ENCODE measurements around the gene PTPRD. TPM values are rescaled to one million over a fixed set of nuclear protein-coding genes. Genes with fewer than 3 reads are reported as not detected.

Gene PTPRD
- total and polyA plus RNA-seq, 2 of the 4 experiments (the other 2 are of a cell fraction) = 0.07 to 0.18 TPM

- no peak overlapping the region for H2BK5ac ChIP-seq (ENCODE audit: low read depth, low read length, poor library complexity, severe bottlenecking)
- H3K4ac ChIP-seq (ENCODE audit: low read depth, low read length) = no peak overlapping the region
- no peak overlapping the region for H2AFZ ChIP-seq (replicated peaks; ENCODE audit: low read length, poor library complexity)
- no CpG with 5 or more reads among the region's 3 CpGs for WGBS, 2 experiments (ENCODE audit: extremely low coverage in 2 of 2, insufficient read length in 1 of 2)
- no peak overlapping the region for H3K27ac ChIP-seq (ENCODE audit: insufficient read depth, low read length)
- H2BK120ac ChIP-seq (ENCODE audit: low read depth, low read length) = no peak overlapping the region
- H3K4me2 ChIP-seq (ENCODE audit: low read depth, low read length) = no peak overlapping the region
- ATAC-seq (ENCODE audit: low read depth) = no peak
- H3K36me3 ChIP-seq (ENCODE audit: control insufficient read depth, insufficient read depth, low read length) = no peaks in the 10 kb centered on the region
- ChIA-PET CTCF (no interaction called here), POLR2A (ENCODE audit: unreplicated experiment) (no interaction called here)
- intact Hi-C loops (cut with micrococcal nuclease) = no loop called here
- no peak overlapping the region for H2BK20ac ChIP-seq (ENCODE audit: low read depth, low read length)
- H4K20me1 ChIP-seq (ENCODE audit: insufficient read depth, low read length) = no peaks in the 10 kb centered on the region
- no peak overlapping the region for H2BK15ac ChIP-seq (ENCODE audit: low read depth, low read length)
- H4K5ac ChIP-seq (ENCODE audit: low read depth, low read length) = no peak overlapping the region
- H3K9me3 ChIP-seq (ENCODE audit: control insufficient read depth, insufficient read depth, low read length) = no peaks in the 10 kb centered on the region
- no peaks in the 10 kb centered on the region for H3K9me1 ChIP-seq (ENCODE audit: insufficient read depth, low read length)
- in situ Hi-C loops (cut with MboI; ENCODE audit: low sequenced_read_pairs) = no loop called here
- TF ChIP-seq POLR2A (IDR thresholded peaks at IDR 0.05; ENCODE audit: low read depth, low read length) (no peak), SMC3 (IDR thresholded peaks at IDR 0.05; ENCODE audit: low read depth, low read length) (no peak), CEBPB (IDR thresholded peaks at IDR 0.05; ENCODE audit: low read depth, low read length) (no peak), MXI1 (IDR thresholded peaks at IDR 0.05; ENCODE audit: borderline replicate concordance, low read depth, low read length) (no peak), MAZ (IDR thresholded peaks at IDR 0.05; ENCODE audit: borderline replicate concordance, low read depth, low read length) (no peak), NFE2L2 (IDR thresholded peaks at IDR 0.05; ENCODE audit: low read depth, low read length) (no peak), ELK1 (IDR thresholded peaks at IDR 0.05; ENCODE audit: borderline replicate concordance, low read depth, low read length) (no peak)
- no peak overlapping the region for H2AK5ac ChIP-seq (ENCODE audit: low read depth, low read length)
- no peak overlapping the region for H4K8ac ChIP-seq (ENCODE audit: low read depth in 2 of 2, low read length in 2 of 2)
- H3K23ac ChIP-seq (ENCODE audit: low read depth, low read length) = no peak overlapping the region
- BruUV-seq (replicated peaks) = no TSS peak
- DNase-seq = no peak
- H3K4me1 ChIP-seq (ENCODE audit: control insufficient read depth, insufficient read depth, low read length) = no peaks in the 10 kb centered on the region
- no peak overlapping the region for H3K4me3 ChIP-seq (ENCODE audit: insufficient read depth, low read depth, low read length)
- H3K14ac ChIP-seq (replicated peaks; ENCODE audit: low read depth, low read length) = no peak overlapping the region
- H3K79me1 ChIP-seq (ENCODE audit: low read depth in 1 of 2, low read length in 2 of 2) = no peaks in the 10 kb centered on the region
- no peak overlapping the region for H3K18ac ChIP-seq (ENCODE audit: low read depth, low read length)
- H3K9ac ChIP-seq (ENCODE audit: low read depth, low read length) = no peak overlapping the region
- no peak overlapping the region for H4K91ac ChIP-seq (ENCODE audit: insufficient read depth, low read depth, low read length)
- H3K56ac ChIP-seq (ENCODE audit: extremely low read depth, insufficient read depth, low read length) = no peak overlapping the region
- H3K27me3 ChIP-seq (ENCODE audit: control insufficient read depth, insufficient read depth, low read length) = no peaks in the 10 kb centered on the region
- no peak overlapping the region for H2AK9ac ChIP-seq (replicated peaks; ENCODE audit: low read depth, low read length, poor library complexity)
- dilution Hi-C loops (cut with HindIII; ENCODE audit: low sequenced_read_pairs, unreplicated experiment) = no loop called here
Measured at GRCh38 chr9:9905736-9906135, 707.1 kb downstream of the PTPRD start.
